ENCODE measurements around the gene OR10G4.
"Not testable (repeated sequence)": the region's sequence is repeated elsewhere in the genome, so short reads cannot be mapped to it uniquely, and the experiment has no call there.

OR10G4 gene

GRCh38 chr11:123995119-123995518, 17.7 kb upstream of the OR10G4 start, which contains the start of gene OR10G6:
TSS of gene OR10G6 (minus strand) at chr11:123995161. CDS start at chr11:123995161, 0 bp downstream.
- no peak for TF ChIP-seq CTCF (IDR thresholded peaks at IDR 0.05)
- Mint-ChIP-seq H3K4me3 (no peak within 1 kb of the TSS), H3K9me3 (no peaks in the 10 kb centered on the region), H3K36me3 (ENCODE audit: low read depth) (no peaks in the 10 kb centered on the region), H3K4me1 (no peaks in the 10 kb centered on the region), H3K27ac (no peak within 1 kb of the TSS), H3K27me3 (ENCODE audit: low read depth, poor library complexity) (no peaks in the 10 kb centered on the region)
- no peak for DNase-seq

- not testable (repeated sequence) for DNase-seq; H3K27me3 Mint-ChIP-seq (ENCODE audit: low read depth, poor library complexity); H3K27ac Mint-ChIP-seq; H3K9me3 Mint-ChIP-seq; H3K4me3 Mint-ChIP-seq; H3K4me1 Mint-ChIP-seq; H3K36me3 Mint-ChIP-seq (ENCODE audit: low read depth)
Measured at GRCh38 chr11:124015837-124016236, 3.0 kb downstream of the OR10G4 start.

- Mint-ChIP-seq H3K36me3 (ENCODE audit: low read depth) (no peaks in the 10 kb centered on the region), H3K4me1 (peaks cover 4% of the 10 kb centered on the region), H3K27ac (no peak within 1 kb of the TSS), H3K4me3 (no peak within 1 kb of the TSS), H3K9me3 (no peaks in the 10 kb centered on the region), H3K27me3 (ENCODE audit: low read depth, poor library complexity) (peaks cover 8% of the 10 kb centered on the region)
- DNase-seq = no peak
- no peak for TF ChIP-seq CTCF (IDR thresholded peaks at IDR 0.05)
Measured at GRCh38 chr11:124026498-124026897, 13.7 kb downstream of the OR10G4 start, which contains the start of gene OR10G8. TSS of gene OR10G8 (plus strand) at chr11:124026798. CDS start at chr11:124029623, 2,825 bp downstream.

- H3K27me3 Mint-ChIP-seq (ENCODE audit: low read depth, poor library complexity) = peaks cover 4% of the 10 kb centered on the region
- no peaks in the 10 kb centered on the region for H3K36me3 Mint-ChIP-seq (ENCODE audit: low read depth)
- DNase-seq = no peak
- no peak for TF ChIP-seq CTCF (IDR thresholded peaks at IDR 0.05)
- peaks cover 1% of the 10 kb centered on the region for H3K4me1 Mint-ChIP-seq
- no peaks in the 10 kb centered on the region for H3K9me3 Mint-ChIP-seq
- no peak overlapping the region for H3K27ac Mint-ChIP-seq
- H3K4me3 Mint-ChIP-seq = no peak overlapping the region
Measured at GRCh38 chr11:124036666-124037065, 23.9 kb downstream of the OR10G4 start.

- no peak for TF ChIP-seq CTCF (IDR thresholded peaks at IDR 0.05)
- H3K9me3 Mint-ChIP-seq = no peaks in the 10 kb centered on the region
- DNase-seq = no peak
- H3K27me3 Mint-ChIP-seq (ENCODE audit: low read depth, poor library complexity) = peaks cover 4% of the 10 kb centered on the region
- H3K4me1 Mint-ChIP-seq = no peaks in the 10 kb centered on the region
- no peaks in the 10 kb centered on the region for H3K36me3 Mint-ChIP-seq (ENCODE audit: low read depth)
- no peak overlapping the region for H3K4me3 Mint-ChIP-seq
- H3K27ac Mint-ChIP-seq = no peak overlapping the region
Measured at GRCh38 chr11:124039557-124039956, 26.8 kb downstream of the OR10G4 start.

- no peak for TF ChIP-seq CTCF (IDR thresholded peaks at IDR 0.05)
- no peaks in the 10 kb centered on the region for H3K4me1 Mint-ChIP-seq
- H3K27ac Mint-ChIP-seq = no peak within 1 kb of the TSS
- peaks cover 4% of the 10 kb centered on the region for H3K27me3 Mint-ChIP-seq (ENCODE audit: low read depth, poor library complexity)
- no peaks in the 10 kb centered on the region for H3K9me3 Mint-ChIP-seq
- H3K36me3 Mint-ChIP-seq (ENCODE audit: low read depth) = no peaks in the 10 kb centered on the region
- no peak for DNase-seq
- H3K4me3 Mint-ChIP-seq = no peak within 1 kb of the TSS
Measured at GRCh38 chr11:124041254-124041653, 28.5 kb downstream of the OR10G4 start, which contains the start of gene OR10G7. TSS of gene OR10G7 (minus strand) at chr11:124041325. CDS start at chr11:124039001, 2,324 bp downstream.
